ENCODE data around the gene ADARB1. TPM values are rescaled to one million over a fixed set of nuclear protein-coding genes. Genes with fewer than 3 reads are reported as not detected.

Gene ADARB1
- total RNA-seq, 1 experiment from 2014 or later: 14.6 TPM

DNA sequence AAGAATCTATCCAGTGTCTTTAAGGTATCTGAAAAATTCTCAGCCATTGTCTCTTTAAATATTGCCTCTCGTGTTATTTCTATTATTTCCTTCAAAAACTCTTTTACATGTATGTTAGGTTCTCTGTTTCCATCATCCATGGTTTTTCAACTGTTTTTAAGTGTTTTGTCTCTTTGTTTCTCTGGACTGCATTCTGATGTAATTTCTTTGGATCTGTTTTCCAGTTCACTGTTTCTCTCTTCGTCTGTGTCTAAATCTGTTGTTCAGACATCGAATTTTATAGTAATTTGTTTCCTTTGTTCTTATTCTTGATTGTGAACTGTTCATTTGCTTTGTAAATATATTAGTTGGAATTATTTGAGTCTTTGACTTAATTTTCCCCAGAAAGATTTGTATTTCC is 169.2 kb downstream of the ADARB1 start:
- ChIA-PET CTCF (no interaction called here), POLR2A (no interaction called here)
- H3K9me3 Mint-ChIP-seq: peaks cover 23% of the 10 kb centered on the region
- H3K36me3 Mint-ChIP-seq: peaks cover 12% of the 10 kb centered on the region
- peaks cover 7% of the 10 kb centered on the region for H3K4me1 Mint-ChIP-seq
- no peak for DNase-seq (ENCODE audit: low spot score)
- H3K27ac Mint-ChIP-seq: no peak overlapping the region
- H3K4me3 Mint-ChIP-seq: no peak overlapping the region
- peaks cover 11% of the 10 kb centered on the region for H3K27me3 Mint-ChIP-seq (ENCODE audit: low read depth)
- TF ChIP-seq, protein P1, sequence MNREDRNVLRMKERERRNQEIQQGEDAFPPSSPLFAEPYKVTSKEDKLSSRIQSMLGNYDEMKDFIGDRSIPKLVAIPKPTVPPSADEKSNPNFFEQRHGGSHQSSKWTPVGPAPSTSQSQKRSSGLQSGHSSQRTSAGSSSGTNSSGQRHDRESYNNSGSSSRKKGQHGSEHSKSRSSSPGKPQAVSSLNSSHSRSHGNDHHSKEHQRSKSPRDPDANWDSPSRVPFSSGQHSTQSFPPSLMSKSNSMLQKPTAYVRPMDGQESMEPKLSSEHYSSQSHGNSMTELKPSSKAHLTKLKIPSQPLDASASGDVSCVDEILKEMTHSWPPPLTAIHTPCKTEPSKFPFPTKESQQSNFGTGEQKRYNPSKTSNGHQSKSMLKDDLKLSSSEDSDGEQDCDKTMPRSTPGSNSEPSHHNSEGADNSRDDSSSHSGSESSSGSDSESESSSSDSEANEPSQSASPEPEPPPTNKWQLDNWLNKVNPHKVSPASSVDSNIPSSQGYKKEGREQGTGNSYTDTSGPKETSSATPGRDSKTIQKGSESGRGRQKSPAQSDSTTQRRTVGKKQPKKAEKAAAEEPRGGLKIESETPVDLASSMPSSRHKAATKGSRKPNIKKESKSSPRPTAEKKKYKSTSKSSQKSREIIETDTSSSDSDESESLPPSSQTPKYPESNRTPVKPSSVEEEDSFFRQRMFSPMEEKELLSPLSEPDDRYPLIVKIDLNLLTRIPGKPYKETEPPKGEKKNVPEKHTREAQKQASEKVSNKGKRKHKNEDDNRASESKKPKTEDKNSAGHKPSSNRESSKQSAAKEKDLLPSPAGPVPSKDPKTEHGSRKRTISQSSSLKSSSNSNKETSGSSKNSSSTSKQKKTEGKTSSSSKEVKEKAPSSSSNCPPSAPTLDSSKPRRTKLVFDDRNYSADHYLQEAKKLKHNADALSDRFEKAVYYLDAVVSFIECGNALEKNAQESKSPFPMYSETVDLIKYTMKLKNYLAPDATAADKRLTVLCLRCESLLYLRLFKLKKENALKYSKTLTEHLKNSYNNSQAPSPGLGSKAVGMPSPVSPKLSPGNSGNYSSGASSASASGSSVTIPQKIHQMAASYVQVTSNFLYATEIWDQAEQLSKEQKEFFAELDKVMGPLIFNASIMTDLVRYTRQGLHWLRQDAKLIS (CRISPR knock-in tag; IDR thresholded peaks at IDR 0.05; ENCODE audit: borderline replicate concordance): no peak
- TF ChIP-seq, protein P2, sequence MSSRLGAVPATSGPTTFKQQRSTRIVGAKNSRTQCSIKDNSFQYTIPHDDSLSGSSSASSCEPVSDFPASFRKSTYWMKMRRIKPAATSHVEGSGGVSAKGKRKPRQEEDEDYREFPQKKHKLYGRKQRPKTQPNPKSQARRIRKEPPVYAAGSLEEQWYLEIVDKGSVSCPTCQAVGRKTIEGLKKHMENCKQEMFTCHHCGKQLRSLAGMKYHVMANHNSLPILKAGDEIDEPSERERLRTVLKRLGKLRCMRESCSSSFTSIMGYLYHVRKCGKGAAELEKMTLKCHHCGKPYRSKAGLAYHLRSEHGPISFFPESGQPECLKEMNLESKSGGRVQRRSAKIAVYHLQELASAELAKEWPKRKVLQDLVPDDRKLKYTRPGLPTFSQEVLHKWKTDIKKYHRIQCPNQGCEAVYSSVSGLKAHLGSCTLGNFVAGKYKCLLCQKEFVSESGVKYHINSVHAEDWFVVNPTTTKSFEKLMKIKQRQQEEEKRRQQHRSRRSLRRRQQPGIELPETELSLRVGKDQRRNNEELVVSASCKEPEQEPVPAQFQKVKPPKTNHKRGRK (CRISPR knock-in tag; IDR thresholded peaks at IDR 0.05; ENCODE audit: borderline replicate concordance): no peak
- no peak for TF ChIP-seq HMGA2 (CRISPR knock-in tag; IDR thresholded peaks at IDR 0.05)
- no peak for TF ChIP-seq FOXJ3 (CRISPR knock-in tag; IDR thresholded peaks at IDR 0.05; ENCODE audit: borderline replicate concordance)
- no peak for TF ChIP-seq ZNF121 (CRISPR knock-in tag; IDR thresholded peaks at IDR 0.05)
- no peak for ATAC-seq

DNA sequence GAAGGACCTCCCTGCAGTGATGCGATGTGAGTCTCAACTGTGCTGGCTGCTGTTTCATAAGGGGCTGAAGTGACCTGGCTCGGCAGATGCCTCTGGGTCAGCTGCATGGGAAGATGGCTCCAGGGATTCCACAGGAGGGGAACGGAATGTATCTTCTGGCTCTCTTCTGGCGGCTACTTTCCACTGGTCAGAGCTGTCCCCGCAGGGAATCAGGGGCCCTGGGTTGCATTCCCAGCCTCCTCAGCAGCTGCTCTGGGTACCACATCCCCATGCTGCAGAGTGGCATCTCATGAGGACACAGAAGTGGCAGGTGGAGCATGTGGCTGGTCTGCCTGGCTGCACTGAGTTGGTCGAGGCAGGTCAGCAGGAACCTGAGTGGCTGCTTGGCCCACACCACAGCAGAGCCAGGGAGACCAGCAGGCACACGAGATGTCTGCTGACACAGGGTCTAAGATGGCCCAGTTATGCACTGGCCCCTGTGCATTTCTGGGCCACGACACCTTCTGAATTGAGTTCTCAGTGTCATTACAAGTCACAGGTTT is 170.5 kb downstream of the ADARB1 start:
- ATAC-seq (no peak), DNase-seq (ENCODE audit: low spot score) (no peak)
- peaks cover 11% of the 10 kb centered on the region for H3K27me3 Mint-ChIP-seq (ENCODE audit: low read depth)
- H3K36me3 Mint-ChIP-seq: peaks cover 12% of the 10 kb centered on the region
- peaks cover 17% of the 10 kb centered on the region for H3K4me1 Mint-ChIP-seq
- POLR2A ChIA-PET: no interaction called here
- H3K4me3 Mint-ChIP-seq: no peak overlapping the region
- no peak for TF ChIP-seq KAT7 (CRISPR knock-in tag; IDR thresholded peaks at IDR 0.05; ENCODE audit: borderline replicate concordance)
- TF ChIP-seq ZNF232 (CRISPR knock-in tag; IDR thresholded peaks at IDR 0.05): no peak
- TF ChIP-seq, protein P3, sequence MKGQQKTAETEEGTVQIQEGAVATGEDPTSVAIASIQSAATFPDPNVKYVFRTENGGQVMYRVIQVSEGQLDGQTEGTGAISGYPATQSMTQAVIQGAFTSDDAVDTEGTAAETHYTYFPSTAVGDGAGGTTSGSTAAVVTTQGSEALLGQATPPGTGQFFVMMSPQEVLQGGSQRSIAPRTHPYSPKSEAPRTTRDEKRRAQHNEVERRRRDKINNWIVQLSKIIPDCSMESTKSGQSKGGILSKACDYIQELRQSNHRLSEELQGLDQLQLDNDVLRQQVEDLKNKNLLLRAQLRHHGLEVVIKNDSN (CRISPR knock-in tag; IDR thresholded peaks at IDR 0.05): no peak
- TF ChIP-seq NFYB (CRISPR knock-in tag; conservative IDR thresholded peaks at IDR 0.05; ENCODE audit: low read depth): no peak
- no peak for TF ChIP-seq SMAD3 (CRISPR knock-in tag; IDR thresholded peaks at IDR 0.05; ENCODE audit: borderline replicate concordance)
- TF ChIP-seq ZNF138 (CRISPR knock-in tag; conservative IDR thresholded peaks at IDR 0.05): no peak
- TF ChIP-seq, protein P4, sequence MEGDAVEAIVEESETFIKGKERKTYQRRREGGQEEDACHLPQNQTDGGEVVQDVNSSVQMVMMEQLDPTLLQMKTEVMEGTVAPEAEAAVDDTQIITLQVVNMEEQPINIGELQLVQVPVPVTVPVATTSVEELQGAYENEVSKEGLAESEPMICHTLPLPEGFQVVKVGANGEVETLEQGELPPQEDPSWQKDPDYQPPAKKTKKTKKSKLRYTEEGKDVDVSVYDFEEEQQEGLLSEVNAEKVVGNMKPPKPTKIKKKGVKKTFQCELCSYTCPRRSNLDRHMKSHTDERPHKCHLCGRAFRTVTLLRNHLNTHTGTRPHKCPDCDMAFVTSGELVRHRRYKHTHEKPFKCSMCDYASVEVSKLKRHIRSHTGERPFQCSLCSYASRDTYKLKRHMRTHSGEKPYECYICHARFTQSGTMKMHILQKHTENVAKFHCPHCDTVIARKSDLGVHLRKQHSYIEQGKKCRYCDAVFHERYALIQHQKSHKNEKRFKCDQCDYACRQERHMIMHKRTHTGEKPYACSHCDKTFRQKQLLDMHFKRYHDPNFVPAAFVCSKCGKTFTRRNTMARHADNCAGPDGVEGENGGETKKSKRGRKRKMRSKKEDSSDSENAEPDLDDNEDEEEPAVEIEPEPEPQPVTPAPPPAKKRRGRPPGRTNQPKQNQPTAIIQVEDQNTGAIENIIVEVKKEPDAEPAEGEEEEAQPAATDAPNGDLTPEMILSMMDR (IDR thresholded peaks at IDR 0.05): no peak
- TF ChIP-seq CREB1 (CRISPR knock-in tag; IDR thresholded peaks at IDR 0.05): no peak
- TF ChIP-seq, protein P5, sequence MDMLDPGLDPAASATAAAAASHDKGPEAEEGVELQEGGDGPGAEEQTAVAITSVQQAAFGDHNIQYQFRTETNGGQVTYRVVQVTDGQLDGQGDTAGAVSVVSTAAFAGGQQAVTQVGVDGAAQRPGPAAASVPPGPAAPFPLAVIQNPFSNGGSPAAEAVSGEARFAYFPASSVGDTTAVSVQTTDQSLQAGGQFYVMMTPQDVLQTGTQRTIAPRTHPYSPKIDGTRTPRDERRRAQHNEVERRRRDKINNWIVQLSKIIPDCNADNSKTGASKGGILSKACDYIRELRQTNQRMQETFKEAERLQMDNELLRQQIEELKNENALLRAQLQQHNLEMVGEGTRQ (CRISPR knock-in tag; IDR thresholded peaks at IDR 0.05): no peak
- TF ChIP-seq, protein P6, sequence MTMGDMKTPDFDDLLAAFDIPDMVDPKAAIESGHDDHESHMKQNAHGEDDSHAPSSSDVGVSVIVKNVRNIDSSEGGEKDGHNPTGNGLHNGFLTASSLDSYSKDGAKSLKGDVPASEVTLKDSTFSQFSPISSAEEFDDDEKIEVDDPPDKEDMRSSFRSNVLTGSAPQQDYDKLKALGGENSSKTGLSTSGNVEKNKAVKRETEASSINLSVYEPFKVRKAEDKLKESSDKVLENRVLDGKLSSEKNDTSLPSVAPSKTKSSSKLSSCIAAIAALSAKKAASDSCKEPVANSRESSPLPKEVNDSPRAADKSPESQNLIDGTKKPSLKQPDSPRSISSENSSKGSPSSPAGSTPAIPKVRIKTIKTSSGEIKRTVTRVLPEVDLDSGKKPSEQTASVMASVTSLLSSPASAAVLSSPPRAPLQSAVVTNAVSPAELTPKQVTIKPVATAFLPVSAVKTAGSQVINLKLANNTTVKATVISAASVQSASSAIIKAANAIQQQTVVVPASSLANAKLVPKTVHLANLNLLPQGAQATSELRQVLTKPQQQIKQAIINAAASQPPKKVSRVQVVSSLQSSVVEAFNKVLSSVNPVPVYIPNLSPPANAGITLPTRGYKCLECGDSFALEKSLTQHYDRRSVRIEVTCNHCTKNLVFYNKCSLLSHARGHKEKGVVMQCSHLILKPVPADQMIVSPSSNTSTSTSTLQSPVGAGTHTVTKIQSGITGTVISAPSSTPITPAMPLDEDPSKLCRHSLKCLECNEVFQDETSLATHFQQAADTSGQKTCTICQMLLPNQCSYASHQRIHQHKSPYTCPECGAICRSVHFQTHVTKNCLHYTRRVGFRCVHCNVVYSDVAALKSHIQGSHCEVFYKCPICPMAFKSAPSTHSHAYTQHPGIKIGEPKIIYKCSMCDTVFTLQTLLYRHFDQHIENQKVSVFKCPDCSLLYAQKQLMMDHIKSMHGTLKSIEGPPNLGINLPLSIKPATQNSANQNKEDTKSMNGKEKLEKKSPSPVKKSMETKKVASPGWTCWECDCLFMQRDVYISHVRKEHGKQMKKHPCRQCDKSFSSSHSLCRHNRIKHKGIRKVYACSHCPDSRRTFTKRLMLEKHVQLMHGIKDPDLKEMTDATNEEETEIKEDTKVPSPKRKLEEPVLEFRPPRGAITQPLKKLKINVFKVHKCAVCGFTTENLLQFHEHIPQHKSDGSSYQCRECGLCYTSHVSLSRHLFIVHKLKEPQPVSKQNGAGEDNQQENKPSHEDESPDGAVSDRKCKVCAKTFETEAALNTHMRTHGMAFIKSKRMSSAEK (CRISPR knock-in tag; IDR thresholded peaks at IDR 0.05; ENCODE audit: borderline replicate concordance): no peak
- H3K27ac Mint-ChIP-seq: no peak overlapping the region
- H3K9me3 Mint-ChIP-seq: peaks cover 23% of the 10 kb centered on the region
- CTCF ChIA-PET: interaction anchor here (1.0 kb wide), 1 partner anchor 106 kb away, joined by 3 read pairs; no protein-coding TSS in a partner anchor

Measured in WTC11 (cell line).